ENCODE measurements around the gene SYT3. TPM values are rescaled to one million over a fixed set of nuclear protein-coding genes. Genes with fewer than 3 reads are reported as not detected.

Gene SYT3
- total and polyA plus RNA-seq, 2 of the 13 experiments (the other 11 are each of a cell fraction or from before 2014, with no cell fraction given): not detected

DNA sequence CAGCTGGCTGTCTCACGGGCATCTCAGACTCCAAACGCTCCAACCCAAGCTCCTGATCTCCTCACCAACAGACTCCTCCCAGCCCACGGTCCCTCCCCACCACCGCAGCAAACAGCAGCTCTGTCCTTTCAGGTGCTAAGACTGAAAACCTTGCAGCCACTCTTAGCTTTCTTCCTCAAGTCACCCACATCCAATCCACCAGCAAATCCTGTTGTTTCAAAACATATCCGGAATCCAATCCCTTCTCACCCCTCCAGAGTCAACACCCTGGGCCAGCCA lies 30.4 kb upstream of the SYT3 start (continued):
- TF ChIP-seq, protein P1, sequence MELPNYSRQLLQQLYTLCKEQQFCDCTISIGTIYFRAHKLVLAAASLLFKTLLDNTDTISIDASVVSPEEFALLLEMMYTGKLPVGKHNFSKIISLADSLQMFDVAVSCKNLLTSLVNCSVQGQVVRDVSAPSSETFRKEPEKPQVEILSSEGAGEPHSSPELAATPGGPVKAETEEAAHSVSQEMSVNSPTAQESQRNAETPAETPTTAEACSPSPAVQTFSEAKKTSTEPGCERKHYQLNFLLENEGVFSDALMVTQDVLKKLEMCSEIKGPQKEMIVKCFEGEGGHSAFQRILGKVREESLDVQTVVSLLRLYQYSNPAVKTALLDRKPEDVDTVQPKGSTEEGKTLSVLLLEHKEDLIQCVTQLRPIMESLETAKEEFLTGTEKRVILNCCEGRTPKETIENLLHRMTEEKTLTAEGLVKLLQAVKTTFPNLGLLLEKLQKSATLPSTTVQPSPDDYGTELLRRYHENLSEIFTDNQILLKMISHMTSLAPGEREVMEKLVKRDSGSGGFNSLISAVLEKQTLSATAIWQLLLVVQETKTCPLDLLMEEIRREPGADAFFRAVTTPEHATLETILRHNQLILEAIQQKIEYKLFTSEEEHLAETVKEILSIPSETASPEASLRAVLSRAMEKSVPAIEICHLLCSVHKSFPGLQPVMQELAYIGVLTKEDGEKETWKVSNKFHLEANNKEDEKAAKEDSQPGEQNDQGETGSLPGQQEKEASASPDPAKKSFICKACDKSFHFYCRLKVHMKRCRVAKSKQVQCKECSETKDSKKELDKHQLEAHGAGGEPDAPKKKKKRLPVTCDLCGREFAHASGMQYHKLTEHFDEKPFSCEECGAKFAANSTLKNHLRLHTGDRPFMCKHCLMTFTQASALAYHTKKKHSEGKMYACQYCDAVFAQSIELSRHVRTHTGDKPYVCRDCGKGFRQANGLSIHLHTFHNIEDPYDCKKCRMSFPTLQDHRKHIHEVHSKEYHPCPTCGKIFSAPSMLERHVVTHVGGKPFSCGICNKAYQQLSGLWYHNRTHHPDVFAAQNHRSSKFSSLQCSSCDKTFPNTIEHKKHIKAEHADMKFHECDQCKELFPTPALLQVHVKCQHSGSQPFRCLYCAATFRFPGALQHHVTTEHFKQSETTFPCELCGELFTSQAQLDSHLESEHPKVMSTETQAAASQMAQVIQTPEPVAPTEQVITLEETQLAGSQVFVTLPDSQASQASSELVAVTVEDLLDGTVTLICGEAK (IDR thresholded peaks at IDR 0.05): no peak
- TF ChIP-seq, protein P1 (CRISPR knock-in tag; IDR thresholded peaks at IDR 0.05): no peak

DNA sequence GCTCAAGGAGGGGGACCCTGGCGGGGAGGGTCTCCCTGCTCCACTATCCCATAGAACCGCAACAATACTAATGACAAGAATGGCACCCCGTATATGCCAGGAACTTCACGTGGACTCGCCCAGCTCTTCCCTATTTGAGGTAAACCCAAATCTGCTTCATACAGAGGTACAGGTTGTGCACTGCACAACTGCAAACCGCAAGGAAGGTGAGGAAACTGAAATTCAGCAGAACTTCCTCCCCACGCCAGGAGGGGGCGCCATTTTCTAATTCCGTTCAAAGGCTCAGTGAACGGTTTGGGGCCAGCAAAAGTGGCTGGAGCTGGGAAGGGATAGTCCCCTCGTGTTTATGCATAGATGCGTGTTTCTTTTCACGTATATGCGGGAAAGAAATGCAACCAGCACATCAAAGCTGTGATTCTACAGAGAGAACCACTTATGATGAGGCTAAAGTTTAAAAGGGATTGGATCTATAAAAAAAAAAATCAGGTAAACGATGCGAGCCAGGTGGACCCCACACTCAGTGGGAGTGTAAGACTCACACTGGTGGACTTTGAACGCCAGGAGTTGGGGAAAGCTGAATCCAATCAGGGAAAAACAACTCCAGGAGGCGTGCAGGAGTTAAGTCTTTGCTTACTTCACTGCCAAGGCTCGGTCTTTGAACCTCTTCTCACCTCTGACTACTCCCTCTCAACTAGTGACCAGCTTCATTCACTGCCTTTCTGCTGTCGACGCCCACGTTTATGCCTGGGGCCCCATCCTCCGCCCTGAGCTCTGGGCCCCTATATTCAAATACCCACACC lies 29.8 kb upstream of the SYT3 start:
- ChIA-PET CTCF (ENCODE audit: low intra/inter-chr PET ratio, low total read pairs) (interaction anchor here (1.1 to 1.5 kb wide), 2 partner anchors 114 to 253 kb away, joined by 3 to 8 read pairs; no protein-coding TSS in a partner anchor), POLR2A (no interaction called here)
- Histone ChIP-seq H3K9me3 (ENCODE audit: low read length) (no peaks in the 10 kb centered on the region; the same call in 1 of the 2 replicates), H3K4me1 (ENCODE audit: insufficient read depth, low read length) (no peaks in the 10 kb centered on the region), H3K4me2 (ENCODE audit: low read depth, low read length) (no peak overlapping the region), H3K27ac (ENCODE audit: extremely low read length, insufficient read depth, low read length) (no peak overlapping the region), H3K4me3 (replicated peaks in 1 of 3; ENCODE audit: insufficient read depth in 1 of 3, low read depth in 2 of 3, low read length in 3 of 3) (no peak overlapping the region), H4K20me1 (ENCODE audit: insufficient read depth, low read length) (no peaks in the 10 kb centered on the region), H3K9ac (ENCODE audit: insufficient read depth, low read depth, low read length) (no peak overlapping the region), H2AFZ (ENCODE audit: low read length) (no peak overlapping the region), H3K36me3 (replicated peaks in 1 of 2; ENCODE audit: control insufficient read depth in 1 of 2, insufficient read depth in 2 of 2, low read length in 2 of 2) (no peaks in the 10 kb centered on the region), H3K27me3 (ENCODE audit: control insufficient read depth in 1 of 2, insufficient read depth in 2 of 2, low read length in 2 of 2) (peaks cover 6 to 42% of the 10 kb centered on the region in 2 experiments; a peak in 4 of 5 replicates), H3K79me2 (ENCODE audit: insufficient read depth, low read length) (no peaks in the 10 kb centered on the region)
- intact Hi-C loops (cut with micrococcal nuclease; ENCODE audit: unreplicated experiment): no loop called here
- FAIRE-seq (no peak), DNase-seq (ENCODE audit: low spot score) (no peak), ATAC-seq (no peak)
- WGBS (ENCODE audit: low lambda C conversion rate): 30% methylated on average over 21 of the region's 23 CpGs
- no TSS peak for BruUV-seq (replicated peaks)
- TF ChIP-seq, protein P2, sequence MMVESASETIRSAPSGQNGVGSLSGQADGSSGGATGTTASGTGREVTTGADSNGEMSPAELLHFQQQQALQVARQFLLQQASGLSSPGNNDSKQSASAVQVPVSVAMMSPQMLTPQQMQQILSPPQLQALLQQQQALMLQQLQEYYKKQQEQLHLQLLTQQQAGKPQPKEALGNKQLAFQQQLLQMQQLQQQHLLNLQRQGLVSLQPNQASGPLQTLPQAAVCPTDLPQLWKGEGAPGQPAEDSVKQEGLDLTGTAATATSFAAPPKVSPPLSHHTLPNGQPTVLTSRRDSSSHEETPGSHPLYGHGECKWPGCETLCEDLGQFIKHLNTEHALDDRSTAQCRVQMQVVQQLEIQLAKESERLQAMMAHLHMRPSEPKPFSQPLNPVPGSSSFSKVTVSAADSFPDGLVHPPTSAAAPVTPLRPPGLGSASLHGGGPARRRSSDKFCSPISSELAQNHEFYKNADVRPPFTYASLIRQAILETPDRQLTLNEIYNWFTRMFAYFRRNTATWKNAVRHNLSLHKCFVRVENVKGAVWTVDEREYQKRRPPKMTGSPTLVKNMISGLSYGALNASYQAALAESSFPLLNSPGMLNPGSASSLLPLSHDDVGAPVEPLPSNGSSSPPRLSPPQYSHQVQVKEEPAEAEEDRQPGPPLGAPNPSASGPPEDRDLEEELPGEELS (CRISPR knock-in tag; IDR thresholded peaks at IDR 0.05): 0 out of 2 replicates have a peak, but pooled peaks have one; percentile 14
- TF ChIP-seq SMC3 (IDR thresholded peaks at IDR 0.05; ENCODE audit: low read length) (peak; percentile 45; the same call in 1 of the 2 replicates), CTCF (CRISPR knock-in tag; IDR thresholded peaks at IDR 0.05) (peak; percentile 63), ZNF615 (CRISPR knock-in tag; IDR thresholded peaks at IDR 0.05; ENCODE audit: borderline replicate concordance) (no peak)
- in situ Hi-C loops (cut with HindIII; ENCODE audit: extremely low pct_ligation_motif_present, low pct_unique_long_range_greater_than_20kb): no loop called here

Data from HepG2 (cell line).